Urothelium cell line (cell line): ENCODE measurements around the gene OTOF.
"Not testable (repeated sequence)": the region's sequence is repeated elsewhere in the genome, so short reads cannot be mapped to it uniquely, and the experiment has no call there.

ENCODE experiments used
- DNase-seq: peaks from one replicate; pipeline ENCODE4 v3.0.0; 2011; ENCODE audit warnings: low spot score, mixed read lengths
- FAIRE-seq: peaks from 2 replicates; lab custom pipeline; 2011; peaks lifted over from hg19 to GRCh38; lab: Jason Lieb, UNC

OTOF gene

DNA sequence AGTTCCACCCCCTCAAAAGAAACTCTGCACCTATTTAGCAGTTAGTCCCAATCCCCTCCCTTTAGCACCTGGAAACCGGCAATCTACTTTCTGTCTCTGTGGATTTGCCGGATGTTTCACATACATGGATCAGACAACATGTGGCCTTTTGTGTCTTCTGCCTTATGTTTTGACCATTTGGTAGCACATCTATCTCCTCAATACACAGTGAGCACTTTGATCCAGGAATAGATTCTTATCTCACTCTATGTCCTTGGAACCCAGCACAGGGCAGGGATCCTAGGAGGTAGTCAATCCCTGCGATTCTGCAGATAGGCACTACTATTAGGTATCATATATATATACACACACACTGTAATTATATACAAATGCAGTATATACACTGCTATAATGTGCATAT is 3.8 kb upstream of the OTOF start:
- DNase-seq (no peak), FAIRE-seq (no peak)

DNA sequence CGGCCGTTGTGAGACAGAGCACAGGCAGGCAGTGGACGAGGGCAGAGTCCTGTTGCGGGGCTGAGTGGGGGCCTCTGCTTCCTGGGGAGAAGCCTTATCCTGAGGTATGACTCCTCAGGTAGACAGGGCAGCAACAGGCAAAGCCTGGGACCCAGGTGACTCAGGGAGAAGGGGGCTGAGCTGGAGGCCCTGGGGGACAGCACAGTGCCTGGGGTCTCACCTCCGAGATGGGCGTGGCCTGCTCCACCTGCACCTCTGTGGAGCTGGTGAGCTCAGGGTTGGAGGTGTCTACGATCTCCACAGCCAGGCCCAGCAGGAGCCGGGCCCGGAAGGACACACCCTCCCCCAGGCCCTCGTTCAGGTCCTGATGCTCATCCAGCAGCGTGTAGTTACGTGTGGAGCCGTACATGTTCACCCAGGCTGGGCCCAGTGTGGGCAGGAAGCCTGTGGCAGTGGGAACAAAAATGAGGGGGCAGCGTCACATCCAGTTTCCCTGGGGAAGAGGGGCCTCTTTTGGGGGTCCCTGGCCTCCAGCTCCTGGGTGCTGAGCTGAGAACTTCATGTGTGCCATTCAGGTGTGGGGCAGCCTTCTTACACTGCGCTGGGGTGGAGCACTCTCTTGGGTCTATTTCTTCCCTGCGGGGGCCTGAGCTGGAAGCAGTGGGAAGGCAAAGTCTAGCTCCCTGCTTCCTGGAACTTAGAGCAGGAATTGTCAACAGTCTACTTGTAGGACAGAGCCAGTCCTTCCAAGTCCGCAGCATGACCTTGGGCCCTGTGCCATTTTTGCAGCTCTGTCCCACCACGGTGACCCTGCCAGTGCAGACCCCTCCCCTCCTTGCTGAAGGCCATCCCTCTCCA is 2.9 kb upstream of the OTOF start:
- DNase-seq: no peak
- no peak for FAIRE-seq

DNA sequence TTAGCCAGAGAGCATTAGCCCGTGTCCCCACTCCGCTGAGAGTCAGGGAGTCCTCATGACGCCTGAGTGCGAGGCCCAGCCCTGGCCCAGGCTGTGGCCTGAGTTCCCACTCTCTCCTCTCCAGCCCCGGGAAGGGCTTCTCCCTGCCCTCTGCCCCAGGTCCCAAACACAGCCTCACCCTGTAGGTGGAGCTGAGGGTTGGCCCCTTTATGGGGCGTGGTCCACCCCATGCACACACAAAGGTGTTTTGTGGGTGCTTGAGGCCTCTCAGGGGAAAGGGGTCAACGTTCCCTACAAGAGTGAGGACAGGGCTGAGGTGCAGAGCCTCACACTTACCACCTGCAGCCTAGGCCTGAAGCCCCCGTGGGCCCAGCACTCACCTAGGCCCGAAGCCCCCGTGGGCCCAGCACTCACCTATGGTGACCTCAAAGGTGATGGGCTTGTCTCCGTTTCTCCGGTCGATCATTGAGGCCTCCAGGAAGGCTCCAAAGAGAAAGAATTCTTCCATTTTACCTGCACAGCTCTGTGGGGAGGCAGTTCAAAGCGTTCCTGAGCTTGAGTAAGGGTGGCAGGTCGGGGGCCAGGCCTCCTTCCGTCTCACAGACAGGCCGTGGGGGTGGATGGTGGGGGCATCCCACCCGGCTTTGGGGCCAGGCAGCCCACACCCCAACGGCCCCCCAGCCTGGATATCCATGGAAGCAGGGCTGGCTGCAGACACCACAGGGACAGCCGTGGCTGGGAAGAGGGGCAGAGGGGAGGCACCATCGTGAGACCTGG is 2.1 kb upstream of the OTOF start:
- DNase-seq (no peak), FAIRE-seq (no peak)

DNA sequence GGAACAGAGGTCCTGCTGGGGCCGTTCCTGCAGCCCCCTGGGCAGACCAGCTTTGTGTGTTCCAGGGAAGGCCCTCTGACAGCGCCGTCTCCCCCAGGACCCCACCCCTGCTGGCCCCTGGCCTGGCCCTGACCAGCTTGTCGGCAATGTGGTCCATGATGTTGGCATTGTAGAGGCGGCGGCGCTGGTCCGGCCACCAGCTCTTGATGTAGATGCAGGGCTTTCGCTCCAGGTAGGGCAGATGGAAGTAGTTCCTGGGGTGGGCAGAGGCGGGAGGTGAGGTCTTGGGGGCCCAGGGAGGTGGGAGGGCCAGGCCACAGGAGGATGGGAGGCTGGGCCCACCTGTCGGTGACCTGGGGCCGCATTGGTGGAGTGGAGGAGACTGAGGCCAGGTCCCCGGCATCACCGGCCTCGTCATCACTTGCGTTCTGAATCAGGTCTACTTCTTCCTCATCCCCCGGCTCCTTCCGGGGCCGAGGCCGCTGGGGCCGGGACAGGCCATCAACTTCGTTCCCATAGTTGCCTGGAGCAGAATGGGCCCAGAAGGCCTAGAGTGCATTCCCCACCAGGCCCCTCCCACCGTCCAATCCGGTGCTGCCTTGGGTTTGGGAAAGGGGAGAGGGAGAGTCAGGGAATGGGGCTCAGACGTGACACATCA is 1.3 kb upstream of the OTOF start:
- DNase-seq (no peak), FAIRE-seq (peak; percentile 9)

DNA sequence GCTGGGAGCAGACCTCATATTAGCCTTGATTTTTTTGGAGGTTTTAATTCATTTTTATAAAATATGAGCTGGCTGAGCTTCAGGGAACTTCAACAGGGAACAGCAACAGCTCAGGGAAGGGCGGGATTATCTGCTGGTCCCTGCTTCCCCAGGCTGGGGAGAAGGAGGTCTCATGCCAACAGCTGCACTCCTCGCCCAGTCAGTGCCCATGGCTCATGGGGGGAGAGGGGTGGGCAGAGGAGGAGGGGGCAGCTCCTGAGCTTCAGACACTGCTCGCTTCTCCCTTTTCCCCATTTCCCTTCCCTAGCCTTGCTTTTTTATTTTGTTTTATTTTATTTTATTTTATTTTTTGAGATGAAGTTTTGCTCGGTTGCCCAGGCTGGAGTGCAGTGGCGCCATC is 442 bp upstream of the OTOF start:
- FAIRE-seq: no peak
- DNase-seq: no peak

DNA sequence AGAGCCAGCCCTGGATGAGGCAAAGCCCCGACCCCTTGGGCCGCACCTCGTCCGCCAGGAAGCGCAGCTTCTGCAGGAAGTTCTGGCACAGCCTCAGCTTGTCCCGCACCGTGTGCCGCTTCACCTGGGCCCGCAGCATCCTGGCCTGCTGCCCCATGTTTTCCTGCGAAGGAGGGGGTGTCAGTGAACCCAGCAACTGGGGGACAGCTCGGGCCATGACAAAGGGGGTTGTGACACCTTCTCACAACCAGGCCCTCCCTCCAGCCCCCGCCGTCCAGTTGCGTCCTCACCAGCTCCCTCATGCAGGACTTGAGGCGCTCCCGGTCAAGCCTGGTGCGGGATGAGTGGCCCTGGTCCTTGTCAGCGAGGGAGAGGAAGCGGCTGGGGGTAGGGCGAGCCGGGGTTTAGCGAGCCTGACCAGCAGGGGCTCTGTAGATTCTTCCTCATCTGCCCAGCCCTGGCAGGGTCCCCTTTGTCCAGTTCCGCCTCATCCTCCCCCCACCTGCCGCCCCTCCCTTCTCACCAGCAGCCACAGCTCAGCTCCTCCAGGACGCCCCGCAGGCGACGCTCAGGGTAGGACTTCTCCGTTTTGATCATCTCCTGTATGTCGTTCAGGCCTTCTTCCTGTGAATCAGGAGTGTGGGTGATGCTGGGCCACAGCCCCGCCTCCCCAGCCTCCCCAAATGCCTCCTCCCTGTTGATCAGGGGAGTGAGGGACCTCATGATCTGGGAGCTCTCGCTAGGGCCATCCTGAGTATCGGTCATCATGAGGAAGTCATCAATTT is 606 bp downstream of the OTOF start:
- no peak for FAIRE-seq
- no peak for DNase-seq

DNA sequence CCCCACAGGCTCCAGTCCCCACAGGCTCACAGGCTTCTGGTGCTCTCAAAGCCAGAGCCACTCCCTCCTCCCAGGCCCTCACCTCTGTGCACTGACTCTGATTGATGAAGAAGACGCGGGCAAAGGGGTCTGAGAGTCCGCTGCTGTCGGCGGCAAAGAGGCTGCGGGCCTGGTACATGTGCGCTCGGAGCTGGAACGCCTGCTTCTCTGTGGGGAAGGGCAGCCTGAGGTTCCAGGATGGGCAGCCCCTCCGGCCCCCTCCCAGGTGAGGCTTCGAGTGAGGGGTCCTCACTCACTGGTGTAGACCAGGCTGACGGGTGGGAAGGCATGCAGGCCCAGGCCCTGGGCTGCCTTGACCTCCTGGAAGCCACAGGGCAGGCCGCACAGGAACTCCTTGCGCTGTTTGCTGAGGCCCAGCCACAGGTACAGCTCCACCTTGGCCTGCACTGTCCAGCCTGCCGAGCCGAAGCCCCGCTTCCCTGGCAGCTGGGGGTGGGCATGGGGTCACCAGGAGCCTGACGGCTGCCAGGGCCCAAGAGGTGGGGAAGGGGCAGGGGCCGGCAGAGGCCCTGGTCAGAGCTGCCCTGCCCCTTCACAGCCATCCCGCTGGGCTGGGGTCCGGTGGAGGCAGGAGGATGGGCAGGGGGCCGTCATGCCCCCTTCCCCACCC is 2.0 kb downstream of the OTOF start:
- FAIRE-seq: no peak

DNA sequence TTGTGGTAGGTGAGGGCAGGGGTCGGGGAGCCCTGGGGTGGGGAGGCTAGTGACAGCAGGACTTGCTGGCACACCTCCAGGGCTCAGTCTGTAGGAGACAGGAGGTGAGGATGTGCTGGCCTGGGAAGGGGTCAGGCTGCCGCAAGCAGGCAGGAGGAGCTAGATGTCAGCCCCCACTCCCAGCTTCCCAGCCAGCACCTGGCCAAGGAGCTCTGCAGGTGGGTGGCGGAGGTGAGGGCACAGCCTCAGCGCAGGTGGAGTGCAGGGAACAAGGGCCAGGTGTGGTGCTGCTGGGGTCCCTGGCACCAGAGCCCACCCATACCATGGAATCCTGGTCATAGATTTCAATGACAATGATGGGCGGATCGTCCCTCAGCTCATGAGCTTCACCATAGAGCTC is 2.9 kb downstream of the OTOF start:
- FAIRE-seq (no peak), DNase-seq (no peak)

More for the DNA sequence above, 2.0 kb downstream of the OTOF start:
- no peak for DNase-seq

DNA sequence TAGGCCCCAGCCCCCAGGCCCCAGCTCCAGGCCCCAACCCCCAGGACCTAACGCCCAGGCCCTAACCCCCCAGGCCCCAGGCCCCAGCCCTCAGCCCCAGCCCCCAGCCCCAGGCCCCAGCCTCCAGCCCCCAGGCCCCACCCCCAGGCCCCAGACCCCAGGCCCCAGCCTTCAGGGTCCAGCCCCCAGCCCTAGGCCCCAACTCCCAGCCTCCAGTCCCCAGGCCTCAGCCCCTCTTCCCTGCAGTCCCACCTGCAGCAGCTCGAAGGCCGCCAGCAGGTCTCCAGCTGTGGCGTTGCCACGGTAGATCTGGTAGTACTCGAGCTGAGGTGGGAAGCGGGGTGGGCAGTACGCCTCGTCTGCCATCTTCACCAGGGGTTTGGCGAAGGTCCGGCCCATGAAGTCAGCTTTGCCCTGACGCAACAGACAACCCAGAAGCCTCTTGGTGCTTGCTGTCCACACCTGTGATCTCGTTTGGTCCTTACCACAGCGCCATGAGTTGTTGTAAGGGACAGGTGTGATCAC is 3.6 kb downstream of the OTOF start:
- no peak for DNase-seq
- FAIRE-seq: no peak

DNA sequence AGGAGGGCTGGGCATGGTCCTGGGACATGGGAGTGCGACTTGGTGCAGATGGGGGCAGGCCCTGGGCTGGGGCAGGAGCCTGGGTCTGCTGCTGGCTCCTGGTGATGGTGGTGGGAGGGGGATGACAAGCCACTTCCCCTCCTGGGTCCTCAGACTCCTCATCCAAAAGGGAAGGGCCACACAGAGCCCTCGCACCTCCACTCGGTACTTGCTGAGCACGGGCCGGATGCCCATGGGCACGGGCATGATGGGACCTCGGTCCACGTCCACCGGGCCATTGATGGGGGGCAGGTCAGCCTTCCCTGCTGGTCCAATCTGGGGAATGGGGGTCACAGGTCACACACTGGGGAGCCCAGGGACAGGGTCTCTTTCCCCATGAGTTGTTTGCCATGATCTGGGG is 4.1 kb downstream of the OTOF start:
- DNase-seq (no peak), FAIRE-seq (no peak)

DNA sequence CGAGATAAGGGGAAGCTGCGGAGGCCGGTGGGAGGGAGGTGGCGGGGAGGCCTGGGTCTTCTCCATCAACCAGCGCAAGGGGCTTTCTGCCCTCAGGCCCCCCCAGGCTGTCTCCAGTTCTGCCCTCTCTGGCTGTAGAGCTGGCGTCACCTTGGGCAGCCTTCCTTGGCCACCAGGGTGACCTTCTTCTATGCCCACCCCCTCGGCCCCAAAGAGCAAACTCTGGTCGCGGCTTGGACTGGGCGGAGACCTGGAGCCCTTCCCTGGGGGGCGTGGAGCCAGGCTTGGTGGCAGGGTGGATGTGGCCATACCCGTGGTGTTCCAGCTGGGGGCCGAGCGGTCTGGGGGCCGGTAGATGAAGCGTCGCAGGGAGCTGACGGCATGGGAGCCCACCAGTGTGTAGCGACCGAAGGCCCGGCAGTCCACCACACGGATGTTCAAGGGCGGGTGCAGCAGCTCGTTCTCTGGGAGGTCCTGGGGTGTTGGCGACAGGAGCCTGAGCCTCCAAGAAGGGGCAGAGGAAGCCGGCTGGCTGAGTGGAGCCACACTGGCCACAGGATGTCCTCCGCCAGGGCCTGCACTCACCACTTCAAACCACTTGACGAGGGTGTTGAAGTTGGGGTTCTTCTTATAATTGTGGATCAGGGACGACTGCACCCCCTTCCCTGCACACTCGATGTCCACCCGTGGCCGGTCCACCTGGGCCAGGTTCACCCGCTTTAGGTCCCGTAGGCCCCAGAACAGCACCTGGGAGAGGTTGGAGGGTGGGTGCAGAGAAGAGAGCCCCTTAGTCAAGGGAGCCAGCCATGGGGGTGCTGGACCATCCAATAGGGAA is 4.9 kb downstream of the OTOF start:
- DNase-seq (no peak), FAIRE-seq (peak; percentile 68)

DNA sequence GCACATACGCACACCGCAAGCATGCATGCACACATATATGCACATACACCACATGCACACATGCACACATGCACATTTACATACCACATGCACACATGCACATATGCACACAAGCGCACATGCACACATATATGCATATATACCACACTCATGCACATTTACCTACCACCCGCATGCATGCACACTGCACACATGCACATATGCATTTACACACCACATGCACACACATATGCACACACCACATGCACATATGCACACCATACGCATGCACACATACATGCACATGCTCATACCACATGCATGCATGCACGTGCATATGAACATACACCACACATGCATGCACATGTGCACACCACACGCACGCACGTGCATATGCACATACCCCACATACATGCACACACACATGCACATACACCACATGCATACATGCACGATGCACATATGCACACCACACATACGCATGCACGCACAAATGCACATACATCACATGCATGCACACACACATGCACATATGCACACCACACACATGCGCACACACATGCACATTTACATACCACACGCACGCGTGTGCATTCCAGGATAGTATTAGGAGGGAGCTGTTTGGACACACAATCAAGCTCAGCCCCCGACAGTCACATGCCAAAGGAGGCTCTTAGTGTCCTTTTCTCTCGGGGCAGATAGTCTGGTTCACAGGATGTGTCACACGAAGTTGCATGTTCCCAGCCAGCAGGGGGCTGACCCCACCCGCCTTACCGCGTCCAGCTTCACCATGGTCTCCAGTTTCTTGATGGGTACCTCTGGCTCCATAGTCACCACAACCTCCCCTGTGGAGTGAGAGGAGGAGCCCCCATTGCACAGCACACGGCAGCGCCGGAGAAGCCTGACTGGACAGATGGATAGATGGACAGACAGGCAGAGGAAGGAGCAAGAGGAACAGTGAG is 5.9 kb downstream of the OTOF start:
- FAIRE-seq: peak; percentile 99
- DNase-seq: peak; percentile 41

DNA sequence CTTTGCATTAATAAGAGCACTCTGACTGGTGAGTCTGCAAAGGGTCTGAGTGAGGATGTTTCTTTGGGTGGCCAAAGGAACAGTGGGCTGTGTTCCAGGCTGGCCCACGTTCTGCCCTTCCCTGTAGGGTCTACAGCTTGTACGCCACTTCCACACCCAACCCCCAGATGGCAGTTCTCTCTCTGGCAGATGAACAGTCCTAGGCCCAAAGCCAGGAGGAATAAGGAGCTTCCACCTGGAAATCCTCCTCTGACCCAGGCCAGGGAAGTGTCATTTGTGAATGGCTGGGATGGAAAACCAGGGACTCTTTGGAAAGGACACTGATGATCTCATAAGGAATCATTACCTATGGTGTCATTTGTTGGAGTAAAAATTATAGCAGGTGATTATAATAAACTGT is 6.6 kb downstream of the OTOF start:
- FAIRE-seq (no peak), DNase-seq (no peak)

DNA sequence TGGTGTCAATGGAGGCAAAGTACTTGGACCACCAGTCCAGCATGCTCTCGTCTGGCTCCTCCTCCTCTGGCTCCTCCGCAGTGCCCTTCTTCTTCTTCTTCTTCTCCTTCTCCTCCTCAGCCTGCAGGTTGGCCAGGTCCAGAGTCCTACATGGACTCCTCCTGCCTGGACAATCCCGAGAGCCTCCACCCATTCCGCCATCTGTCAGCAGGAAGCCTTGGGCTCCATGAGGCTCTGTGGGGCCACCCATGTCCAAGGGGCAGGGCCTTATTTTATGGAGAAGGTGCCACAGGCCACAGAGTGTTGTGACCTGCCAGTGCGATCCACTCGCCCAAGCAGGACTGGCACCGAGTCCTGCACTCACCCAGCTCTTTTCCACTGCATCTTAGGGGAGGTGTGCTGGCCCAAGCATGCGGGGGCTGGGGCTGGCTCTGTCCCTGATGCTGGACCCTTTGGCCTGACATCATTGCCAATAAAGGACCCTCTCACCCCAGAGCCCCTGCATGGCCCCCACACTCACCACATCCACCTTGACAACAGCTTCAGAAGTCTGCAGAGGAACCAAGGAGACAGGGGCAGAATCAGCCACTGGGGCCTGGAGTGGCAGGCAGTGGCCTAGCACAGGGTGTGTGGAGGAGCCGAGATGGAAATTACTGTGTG is 7.2 kb downstream of the OTOF start:
- FAIRE-seq: no peak
- DNase-seq: no peak

DNA sequence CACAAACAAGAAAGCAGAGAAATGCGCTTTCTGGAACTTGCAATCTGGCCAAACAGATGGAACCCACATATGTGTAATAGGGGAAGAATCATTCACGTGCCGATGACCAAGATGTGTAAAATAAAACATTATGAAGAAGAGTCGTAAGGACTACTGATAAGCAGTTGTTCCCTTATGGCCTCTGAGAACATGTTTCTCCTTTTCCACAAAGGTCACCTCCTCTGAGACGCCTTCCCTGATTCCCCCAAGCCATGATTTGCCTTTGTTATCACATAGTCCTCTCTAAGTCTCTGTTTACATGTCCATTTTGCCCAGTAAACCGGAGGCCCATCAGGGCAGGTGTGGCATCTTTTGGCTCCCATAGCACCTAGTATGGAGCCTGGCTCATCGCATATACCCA is 8.0 kb downstream of the OTOF start:
- DNase-seq (no peak), FAIRE-seq (no peak)

DNA sequence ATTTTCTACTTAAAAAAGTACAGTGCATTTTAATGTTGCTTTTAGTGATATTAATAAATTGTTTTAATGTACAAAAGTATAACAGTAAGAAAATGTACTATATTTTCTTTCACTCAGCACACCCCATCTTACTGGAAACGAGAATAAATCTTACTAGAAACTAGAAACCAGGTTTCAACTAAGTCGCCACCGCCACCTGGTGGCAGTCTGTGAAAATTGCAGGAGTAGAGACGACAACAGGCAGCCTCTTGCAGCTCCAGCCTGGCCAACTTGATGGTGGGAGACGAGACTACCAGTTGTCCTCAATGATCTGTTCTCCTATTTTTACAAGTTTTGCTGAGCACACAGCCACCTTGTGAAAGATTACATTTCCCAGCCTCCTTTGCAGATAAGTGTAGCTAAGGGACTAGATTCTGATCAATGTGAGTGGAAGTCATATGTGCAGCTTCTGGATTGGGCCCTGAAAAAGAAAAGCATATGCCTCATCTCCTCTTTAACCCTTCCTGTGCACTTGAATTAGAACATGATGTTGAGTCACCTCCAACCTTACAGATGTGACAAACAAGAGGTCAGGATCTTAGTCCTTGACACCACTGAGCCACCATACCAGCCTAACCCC is 8.7 kb downstream of the OTOF start:
- DNase-seq (peak; percentile 67), FAIRE-seq (no peak)

DNA sequence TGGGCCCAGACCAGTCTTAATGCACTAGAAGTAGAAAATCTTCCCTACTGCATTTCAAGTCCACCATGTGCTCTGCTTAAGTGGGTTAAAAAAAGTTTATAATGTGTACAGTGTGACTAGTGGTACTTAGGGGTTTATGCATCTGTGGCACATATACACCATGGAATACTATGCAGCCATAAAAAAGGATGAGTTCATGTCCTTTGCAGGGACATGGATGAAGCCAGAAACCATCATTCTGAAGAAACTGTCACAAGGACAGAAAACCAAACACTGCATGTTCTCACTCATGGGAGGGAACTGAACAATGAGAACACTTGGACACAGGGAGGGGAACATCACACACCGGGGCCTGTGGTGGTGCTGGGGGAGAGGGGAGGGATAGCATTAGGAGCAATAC is 9.4 kb downstream of the OTOF start:
- peak; percentile 27 for FAIRE-seq
- DNase-seq: not testable (repeated sequence)
